IPS-11a (cell line): ENCODE results near the gene ERBB4.
"Not testable (repeated sequence)": the region's sequence is repeated elsewhere in the genome, so short reads cannot be mapped to it uniquely, and the experiment has no call there.

ENCODE experiments used
- H3K4me3 ChIP-seq: one replicate; pipeline ENCODE4 v1.5.1; 2013; ENCODE audit warnings: low read depth, low read length, control low read depth

The ERBB4 gene

DNA sequence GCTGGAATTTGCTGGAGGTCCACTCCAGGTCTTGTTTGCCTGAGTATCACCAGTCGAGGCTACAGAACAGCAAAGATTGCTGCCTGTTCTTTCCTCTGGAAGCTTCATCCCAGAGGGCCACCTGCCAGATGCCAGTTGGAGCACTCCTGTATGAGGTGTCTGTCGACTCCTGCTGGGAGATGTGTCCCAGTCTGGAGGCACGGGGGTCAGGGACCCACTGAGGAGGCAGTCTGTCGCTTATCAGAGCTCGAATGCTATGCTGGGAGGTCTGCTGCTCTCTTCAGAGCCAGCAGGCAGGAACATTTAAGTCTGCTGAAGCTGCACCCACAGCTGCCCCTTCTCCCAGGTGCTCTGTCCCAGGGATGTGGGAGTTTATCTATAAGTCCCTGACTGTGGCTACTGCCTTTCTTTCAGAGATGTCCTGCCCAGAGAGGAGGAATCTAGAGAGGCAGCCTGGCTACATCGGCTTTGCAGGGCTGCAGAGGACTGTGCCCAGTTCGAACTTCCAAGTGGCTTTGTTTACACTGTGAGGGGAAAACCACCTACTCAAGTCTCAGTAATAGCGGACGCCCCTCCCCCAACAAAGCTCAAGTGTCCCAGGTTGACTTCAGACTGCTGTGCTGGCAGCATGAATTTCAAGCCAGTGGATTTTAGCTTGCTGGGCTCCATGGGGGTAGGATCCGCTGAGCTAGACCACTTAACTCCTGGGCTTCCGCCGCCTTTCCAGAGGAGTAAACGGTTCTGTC, 301.1 kb downstream of the ERBB4 start:
- no peak overlapping the region for H3K4me3 ChIP-seq

DNA sequence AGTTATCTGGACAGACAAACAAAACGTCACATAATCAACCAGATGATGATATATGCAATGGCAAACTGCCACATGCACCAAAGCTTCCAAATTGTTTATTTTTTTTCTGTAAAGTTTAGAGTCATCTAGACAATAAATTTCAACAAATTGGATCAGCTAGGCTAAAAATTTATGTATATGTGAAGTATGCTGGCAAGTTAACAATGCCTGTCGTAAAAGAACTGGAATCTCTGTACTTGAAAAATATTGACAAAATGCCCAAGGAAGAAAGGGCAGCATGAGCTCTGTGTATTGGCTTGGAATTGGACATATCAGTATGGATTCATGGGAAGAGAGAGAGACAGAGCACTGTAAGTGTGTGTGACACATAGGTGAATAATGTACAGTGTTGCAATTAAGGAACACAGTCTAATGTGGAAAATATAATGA, 309.8 kb downstream of the ERBB4 start:
- no peak overlapping the region for H3K4me3 ChIP-seq

DNA sequence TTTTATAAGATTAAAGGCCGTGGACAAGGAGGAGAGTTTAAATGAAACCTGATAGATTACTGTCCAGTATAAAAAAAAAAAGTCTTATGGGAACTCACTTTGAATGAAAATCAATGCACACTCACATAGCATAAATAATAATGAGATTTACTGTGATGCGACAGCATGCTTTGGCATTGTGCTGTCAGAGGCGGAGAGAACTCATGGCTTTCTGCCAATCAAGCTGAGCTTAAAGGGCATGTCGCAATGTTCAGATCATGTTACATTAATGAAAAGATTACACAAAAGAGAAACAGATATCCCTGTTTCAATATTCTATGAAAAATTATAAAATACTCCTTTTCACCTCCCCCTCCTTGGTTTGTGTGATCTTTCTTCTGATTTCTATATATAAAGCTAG, 310.8 kb downstream of the ERBB4 start:
- H3K4me3 ChIP-seq = no peak overlapping the region

DNA sequence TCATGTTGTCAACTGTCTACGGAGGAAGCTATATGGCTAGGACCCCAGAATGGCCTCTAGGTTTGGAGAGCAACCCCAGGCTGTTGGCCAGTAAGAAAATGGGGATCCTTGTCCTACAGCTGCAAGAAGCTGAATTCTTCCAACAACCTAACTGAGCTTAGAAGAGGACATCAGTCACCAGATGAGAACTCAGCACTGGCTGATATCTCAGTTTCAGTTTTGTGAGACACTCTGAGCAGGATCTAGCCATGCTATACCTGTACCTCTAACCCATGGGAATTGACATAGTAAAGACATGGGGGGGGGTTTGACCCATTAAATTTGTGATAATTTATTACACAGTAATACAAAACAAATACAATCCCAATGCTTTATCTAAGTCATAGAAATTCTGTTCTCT, 312.5 kb downstream of the ERBB4 start:
- no peak overlapping the region for H3K4me3 ChIP-seq

- no peak overlapping the region for H3K4me3 ChIP-seq
Observed at GRCh38 chr2:212223696-212224095, 314.9 kb downstream of the ERBB4 start.

DNA sequence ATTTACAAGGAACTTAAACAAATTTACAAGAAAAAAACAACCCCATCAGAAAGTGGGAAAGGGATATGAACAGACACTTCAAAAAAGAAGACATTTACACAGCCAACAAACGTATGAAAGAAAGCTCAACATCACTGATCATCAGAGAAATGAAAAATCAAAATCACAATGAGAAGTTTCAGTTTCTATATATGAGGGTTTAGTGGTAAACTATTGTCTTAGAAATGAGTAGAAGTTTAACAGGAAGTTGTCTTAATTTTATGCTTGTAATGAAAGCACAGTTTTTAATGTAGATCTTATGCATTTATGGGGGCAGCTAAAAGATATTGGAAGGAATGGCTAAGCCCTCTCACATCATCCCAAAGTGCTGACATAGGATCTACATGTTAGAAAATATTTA, 325.4 kb downstream of the ERBB4 start:
- no peak overlapping the region for H3K4me3 ChIP-seq

DNA sequence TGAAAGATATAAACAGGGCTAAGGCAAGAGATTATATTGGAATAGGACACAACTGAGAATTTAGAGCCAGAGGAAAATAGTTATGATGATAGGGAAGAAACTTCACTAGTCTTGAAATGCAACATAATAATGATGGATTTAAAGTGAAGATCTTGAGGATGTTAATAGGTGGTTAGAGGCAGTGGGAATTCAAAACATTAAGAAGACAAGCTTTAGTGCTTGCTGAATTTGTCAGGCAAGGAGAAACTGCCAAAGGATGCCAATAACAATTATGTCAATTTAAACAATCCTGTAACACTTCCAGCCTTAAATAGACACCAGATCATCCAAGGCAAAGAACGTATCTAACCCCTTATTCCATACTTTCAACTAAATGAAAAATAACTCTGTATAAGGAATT, 330.1 kb downstream of the ERBB4 start:
- H3K4me3 ChIP-seq = no peak overlapping the region

DNA sequence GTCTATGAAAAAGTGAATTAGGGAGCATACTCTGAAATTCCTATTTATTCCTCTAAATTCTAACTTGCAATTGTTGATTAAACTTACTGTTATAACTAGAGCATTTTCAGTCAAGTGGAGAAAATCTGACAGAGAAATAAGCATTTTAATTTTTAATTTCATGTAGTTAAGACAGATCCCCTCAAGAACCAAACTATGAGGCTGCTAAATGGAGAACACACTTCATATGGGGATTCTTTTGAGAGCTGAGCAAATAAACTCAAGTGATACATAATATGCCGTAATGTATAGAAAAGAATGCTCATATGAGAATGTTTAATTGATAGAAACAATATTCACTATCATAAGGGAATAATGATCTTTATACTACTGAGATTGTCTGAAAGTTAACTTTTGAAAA, 340.8 kb downstream of the ERBB4 start:
- no peak overlapping the region for H3K4me3 ChIP-seq

DNA sequence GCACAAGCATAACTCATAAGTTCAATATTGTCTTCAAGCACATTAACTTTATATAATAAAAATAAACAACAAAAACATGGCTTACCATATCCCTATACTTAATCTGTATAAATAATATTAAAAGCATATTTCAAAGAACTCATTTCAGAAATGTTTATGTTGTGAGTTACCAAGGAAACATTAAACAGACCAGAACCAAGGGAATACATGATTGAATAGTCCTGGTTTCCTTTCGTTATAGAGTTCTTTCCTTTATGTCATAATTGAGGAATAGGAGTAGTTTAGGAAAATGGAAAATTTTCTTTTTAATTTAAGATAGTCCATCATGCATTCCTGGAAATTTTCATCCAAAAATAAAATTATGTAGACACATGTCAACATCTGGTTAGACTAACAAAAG, 343.0 kb downstream of the ERBB4 start:
- no peak overlapping the region for H3K4me3 ChIP-seq

GRCh38 chr2:212194396-212194795, 344.2 kb downstream of the ERBB4 start:
- no peak overlapping the region for H3K4me3 ChIP-seq

GRCh38 chr2:212193803-212194202, 344.8 kb downstream of the ERBB4 start:
- H3K4me3 ChIP-seq = no peak overlapping the region

DNA sequence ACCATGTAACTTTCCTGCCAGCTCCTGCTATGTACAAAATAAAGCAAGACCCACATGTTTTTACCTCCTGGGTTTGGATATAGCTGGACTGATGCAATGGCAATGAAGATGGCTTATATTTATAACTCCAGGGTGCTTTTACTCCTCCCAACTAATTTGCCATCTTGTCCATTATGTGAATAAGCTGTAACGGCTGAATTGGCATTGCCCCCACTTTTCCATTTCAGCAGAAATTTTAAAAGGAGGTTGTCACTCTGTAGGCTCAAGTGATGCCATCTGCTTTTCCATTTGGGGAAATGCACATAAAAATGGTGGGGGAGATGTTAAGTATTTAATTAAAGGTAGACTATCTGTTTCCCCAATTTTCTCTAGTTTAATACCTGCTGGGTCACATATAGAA, 345.5 kb downstream of the ERBB4 start:
- H3K4me3 ChIP-seq = no peak overlapping the region

DNA sequence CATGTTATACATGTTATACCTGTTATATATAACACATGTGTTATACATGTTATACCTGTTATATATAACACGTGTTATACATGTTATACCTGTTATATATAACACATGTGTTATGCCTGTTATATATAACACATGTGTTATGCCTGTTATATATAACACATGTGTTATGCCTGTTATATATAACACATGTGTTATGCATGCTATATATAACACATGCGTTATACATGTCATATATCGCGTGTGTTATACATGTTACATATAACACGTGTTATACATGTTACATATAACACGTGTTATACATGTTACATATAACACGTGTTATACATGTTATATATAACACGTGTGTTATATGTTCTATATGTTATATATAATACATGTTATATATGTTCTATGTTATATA, 347.2 kb downstream of the ERBB4 start:
- not testable (repeated sequence) for H3K4me3 ChIP-seq

DNA sequence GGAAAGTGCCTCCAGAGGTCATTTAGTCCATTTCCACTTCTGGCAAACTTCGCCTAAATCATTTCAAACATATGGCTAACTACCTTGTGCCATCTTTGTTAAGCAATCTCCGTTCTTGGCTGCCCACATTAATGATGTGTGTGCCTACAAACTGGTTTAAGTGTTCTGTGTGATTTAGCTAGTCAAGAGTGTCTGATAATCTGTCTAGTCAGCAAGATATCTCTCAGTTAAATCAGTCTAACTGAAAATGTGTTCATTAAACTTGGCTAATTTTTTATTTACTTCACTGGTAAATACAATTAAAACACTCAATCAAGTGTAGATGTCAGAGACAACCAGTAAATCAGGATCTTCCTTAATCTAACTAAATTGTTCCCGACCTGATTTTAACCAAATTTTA, 352.4 kb downstream of the ERBB4 start:
- no peak overlapping the region for H3K4me3 ChIP-seq

DNA sequence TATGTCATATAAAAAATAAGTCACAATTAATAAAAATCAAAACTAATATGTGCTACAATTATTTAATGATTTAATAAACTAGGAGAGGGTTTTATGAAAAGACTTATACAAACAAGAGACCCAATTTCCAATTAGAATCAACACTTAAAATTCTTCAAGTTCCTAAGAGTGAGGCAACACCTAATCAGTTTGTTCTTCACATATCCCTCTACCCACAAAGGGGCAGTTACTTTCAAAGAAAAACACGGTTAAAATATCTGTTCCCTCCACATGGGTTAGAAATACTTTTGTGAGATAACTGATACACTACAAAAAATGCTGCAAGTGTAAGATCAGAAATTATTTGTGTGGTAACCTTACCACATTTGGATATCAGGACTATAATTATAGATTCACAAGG, 357.0 kb downstream of the ERBB4 start:
- no peak overlapping the region for H3K4me3 ChIP-seq

GRCh38 chr2:212180408-212181083, 358.1 kb downstream of the ERBB4 start:
- H3K4me3 ChIP-seq = no peak overlapping the region

DNA sequence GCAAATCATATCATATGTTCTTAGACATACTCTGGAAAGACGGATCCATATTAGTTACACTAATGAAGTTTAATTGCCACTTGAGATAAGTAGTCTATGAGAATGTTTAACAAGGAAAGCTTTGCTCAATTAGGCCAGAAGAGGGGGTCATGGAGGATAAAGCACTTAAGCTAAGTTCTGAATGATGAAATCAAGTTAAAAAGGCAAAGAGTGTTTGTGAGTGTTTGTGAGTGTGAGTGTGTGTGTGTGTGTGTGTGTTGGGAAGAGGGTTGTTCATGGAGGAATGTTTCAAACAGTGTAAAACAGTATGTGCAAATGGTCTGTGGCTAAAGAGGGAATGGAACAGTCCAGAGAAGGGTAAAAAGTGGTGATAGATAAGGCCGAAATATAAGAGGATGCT, 360.9 kb downstream of the ERBB4 start:
- H3K4me3 ChIP-seq = no peak overlapping the region

DNA sequence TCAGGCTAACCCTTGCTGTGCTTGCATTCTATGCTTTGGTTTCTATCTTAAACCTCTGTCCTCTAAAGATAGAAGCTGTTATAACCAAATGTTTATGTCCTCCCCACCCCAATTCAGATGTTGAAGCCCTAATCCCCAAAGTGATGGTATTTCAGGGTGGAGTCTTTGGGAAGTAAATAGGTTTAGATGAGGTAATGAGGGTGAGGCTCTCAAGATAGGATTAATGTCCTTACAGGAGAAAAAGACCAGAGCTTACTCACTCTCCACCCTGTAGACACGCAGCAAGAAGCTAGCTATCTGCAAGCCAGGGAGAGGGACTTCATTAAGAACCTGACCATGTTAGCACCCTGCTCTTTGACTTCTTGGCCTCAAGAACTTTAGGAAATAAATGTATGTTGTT, 362.5 kb downstream of the ERBB4 start:
- no peak overlapping the region for H3K4me3 ChIP-seq

- no peak overlapping the region for H3K4me3 ChIP-seq
Observed at GRCh38 chr2:212173756-212174510, 364.7 kb downstream of the ERBB4 start.

GRCh38 chr2:212173331-212173730, 365.3 kb downstream of the ERBB4 start:
- H3K4me3 ChIP-seq = no peak overlapping the region

DNA sequence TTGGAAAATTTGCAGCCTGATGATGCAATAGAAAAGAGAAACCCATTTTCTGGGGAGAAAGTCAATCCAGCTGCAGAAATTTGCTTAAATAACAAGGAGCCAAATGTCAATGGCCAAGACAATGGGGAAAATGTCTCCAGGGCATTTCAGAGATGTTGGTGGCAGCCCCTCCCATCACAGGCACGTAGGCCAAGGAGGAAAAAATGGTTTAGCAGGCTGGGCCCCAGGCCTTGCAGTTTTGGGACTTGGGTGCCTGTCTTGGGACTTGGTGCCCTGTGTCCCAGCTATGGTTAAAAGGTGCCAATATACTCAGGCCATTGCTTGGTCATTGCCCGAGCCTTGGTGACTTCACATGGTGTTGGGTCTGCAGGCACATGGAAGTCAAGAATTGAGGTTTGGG, 368.2 kb downstream of the ERBB4 start:
- H3K4me3 ChIP-seq = no peak overlapping the region

- no peak overlapping the region for H3K4me3 ChIP-seq
Observed at GRCh38 chr2:212158081-212158480, 380.5 kb downstream of the ERBB4 start.
